Loucy (cell line): ENCODE measurements around the gene CCDC92B.

ENCODE experiments used
- H2AFZ ChIP-seq: fragments of 200-600 bp; sonication (generic); 2 replicates; pipeline ENCODE4 v1.6.0; 2016; ENCODE audit warnings: antibody characterized with exemption, mild to moderate bottlenecking, low read length, moderate library complexity
- H3F3A ChIP-seq: fragments of 200-600 bp; 2 replicates; pipeline ENCODE4 v1.6.0; 2016; ENCODE audit warnings: antibody characterized with exemption, low read depth, mild to moderate bottlenecking
- H3K27me3 ChIP-seq: fragments of 200-600 bp; sonication (generic); 2 replicates; pipeline ENCODE4 v1.6.1; 2014; ENCODE audit warnings: low read length, mild to moderate bottlenecking; ENCODE audit not compliant: insufficient read depth, poor library complexity, severe bottlenecking
- H3K36me3 ChIP-seq: fragments of 200-600 bp; sonication (generic); 2 replicates; pipeline ENCODE4 v1.6.1; 2016; ENCODE audit warnings: low read length; ENCODE audit not compliant: insufficient read depth
- H3K4me1 ChIP-seq: fragments of 200-600 bp; sonication (generic); 2 replicates; pipeline ENCODE4 v1.5.1; 2014; ENCODE audit warnings: low read length, mild to moderate bottlenecking; ENCODE audit not compliant: insufficient read depth, poor library complexity, severe bottlenecking
- H3K4me2 ChIP-seq: fragments of 200-600 bp; sonication (generic); 2 replicates; pipeline ENCODE4 v1.6.0; 2014; ENCODE audit warnings: antibody characterized with exemption, low read length, low read depth, mild to moderate bottlenecking; ENCODE audit not compliant: poor library complexity, severe bottlenecking
- H3K4me3 ChIP-seq: fragments of 200-600 bp; sonication (generic); 2 replicates; pipeline ENCODE4 v1.5.1; 2014; ENCODE audit warnings: low read length, mild to moderate bottlenecking, mixed read lengths; ENCODE audit not compliant: poor library complexity, severe bottlenecking
- H3K79me2 ChIP-seq: fragments of 200-600 bp; sonication (generic); 2 replicates; pipeline ENCODE4 v1.6.1; 2014; ENCODE audit warnings: low read length; ENCODE audit not compliant: insufficient read depth
- H3K9ac ChIP-seq: fragments of 200-600 bp; sonication (generic); 2 replicates; pipeline ENCODE4 v1.6.0; 2014; ENCODE audit warnings: mild to moderate bottlenecking, low read depth, low read length, moderate library complexity; ENCODE audit not compliant: poor library complexity, severe bottlenecking
- H3K9me2 ChIP-seq: fragments of 200-600 bp; sonication (generic); replicated peaks from 2 replicates; pipeline ENCODE4 v1.6.1; 2016; ENCODE audit warnings: low read depth, low read length, mixed read lengths
- H3K9me3 ChIP-seq: fragments of 200-600 bp; sonication (generic); 2 replicates; pipeline ENCODE4 v1.6.1; 2014; ENCODE audit warnings: mild to moderate bottlenecking, antibody characterized with exemption, low read length, low read depth; ENCODE audit not compliant: insufficient read depth
- H4K20me1 ChIP-seq: fragments of 200-600 bp; sonication (generic); 2 replicates; pipeline ENCODE4 v1.6.0; 2014; ENCODE audit warnings: antibody characterized with exemption, low read length, mild to moderate bottlenecking; ENCODE audit not compliant: insufficient read depth, poor library complexity, severe bottlenecking
- CTCF ChIP-seq: fragments of 200-600 bp; sonication (generic); conservative IDR thresholded peaks from 2 replicates; pipeline ENCODE4 v1.5.1; 2014; ENCODE audit warnings: mild to moderate bottlenecking, antibody characterized with exemption, low read length
- EZH2phosphoT487 ChIP-seq: fragments of 200-600 bp; IDR thresholded peaks from 2 replicates; pipeline ENCODE4 v1.6.1; 2018; ENCODE audit warnings: antibody characterized with exemption, mild to moderate bottlenecking, moderate library complexity, borderline replicate concordance

The CCDC92B gene

GRCh38 chr17:2688351-2689342 lies 60.8 kb downstream of the CCDC92B start:
- Histone ChIP-seq H3K9me3 (no peaks in the 10 kb centered on the region), H3K4me3 (no peak overlapping the region), H3K4me1 (no peaks in the 10 kb centered on the region), H3K36me3 (peaks cover 20% of the 10 kb centered on the region; the same call in 1 of the 2 replicates), H4K20me1 (no peaks in the 10 kb centered on the region), H3K4me2 (no peak overlapping the region), H2AFZ (no peak overlapping the region), H3K79me2 (no peaks in the 10 kb centered on the region), H3K9ac (no peak overlapping the region), H3F3A (no peaks in the 10 kb centered on the region), H3K27me3 (no peaks in the 10 kb centered on the region), H3K9me2 (no peaks in the 10 kb centered on the region)
- no peak for TF ChIP-seq EZH2phosphoT487
- no peak for TF ChIP-seq CTCF

GRCh38 chr17:2687074-2687418 lies 62.4 kb downstream of the CCDC92B start:
- no peaks in the 10 kb centered on the region for H4K20me1 ChIP-seq
- no peaks in the 10 kb centered on the region for H3K9me3 ChIP-seq
- no peak overlapping the region for H3K4me2 ChIP-seq
- no peak overlapping the region for H2AFZ ChIP-seq
- no peak overlapping the region for H3K4me3 ChIP-seq
- no peaks in the 10 kb centered on the region for H3K27me3 ChIP-seq
- TF ChIP-seq CTCF: no peak
- no peak for TF ChIP-seq EZH2phosphoT487
- no peaks in the 10 kb centered on the region for H3K4me1 ChIP-seq
- H3F3A ChIP-seq: no peaks in the 10 kb centered on the region
- no peaks in the 10 kb centered on the region for H3K9me2 ChIP-seq
- H3K9ac ChIP-seq: no peak overlapping the region
- no peaks in the 10 kb centered on the region for H3K79me2 ChIP-seq
- peaks cover 36% of the 10 kb centered on the region for H3K36me3 ChIP-seq

GRCh38 chr17:2685696-2686095 lies 63.8 kb downstream of the CCDC92B start:
- no peak overlapping the region for H2AFZ ChIP-seq
- no peaks in the 10 kb centered on the region for H3K4me1 ChIP-seq
- no peak overlapping the region for H3K4me2 ChIP-seq
- H3K9ac ChIP-seq: no peak overlapping the region
- H3F3A ChIP-seq: no peaks in the 10 kb centered on the region
- H4K20me1 ChIP-seq: no peaks in the 10 kb centered on the region
- no peaks in the 10 kb centered on the region for H3K9me2 ChIP-seq
- peaks cover 45% of the 10 kb centered on the region for H3K36me3 ChIP-seq
- no peaks in the 10 kb centered on the region for H3K9me3 ChIP-seq
- H3K4me3 ChIP-seq: no peak overlapping the region
- no peaks in the 10 kb centered on the region for H3K27me3 ChIP-seq
- H3K79me2 ChIP-seq: no peaks in the 10 kb centered on the region
- no peak for TF ChIP-seq CTCF
- no peak for TF ChIP-seq EZH2phosphoT487
